ENCODE results near the gene RAB9A.

DNA sequence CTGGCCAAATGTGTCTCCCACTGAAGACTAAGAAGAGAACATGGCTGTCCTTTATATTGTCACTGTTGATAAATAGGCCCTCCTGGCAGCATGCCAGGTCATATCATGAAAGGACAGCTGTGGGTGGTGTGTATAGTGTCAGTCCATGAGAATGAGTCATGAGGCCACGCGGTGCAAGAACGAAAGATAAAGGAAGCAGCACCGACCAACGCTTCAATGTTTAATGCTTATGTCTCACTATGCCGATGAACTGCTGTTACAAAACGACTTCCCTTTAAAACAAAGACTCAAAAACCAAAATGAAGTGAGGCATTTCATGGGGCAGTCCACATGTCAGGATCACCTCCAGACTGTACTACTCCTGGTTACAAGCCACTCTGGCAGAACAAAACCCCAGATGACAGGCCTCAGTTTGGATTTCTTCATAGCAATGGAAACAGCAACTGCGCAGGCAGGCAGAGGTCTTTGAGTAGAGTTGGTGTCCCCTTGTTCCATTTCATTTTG lies 41.2 kb upstream of the RAB9A start:
- TF ChIP-seq, protein P1, sequence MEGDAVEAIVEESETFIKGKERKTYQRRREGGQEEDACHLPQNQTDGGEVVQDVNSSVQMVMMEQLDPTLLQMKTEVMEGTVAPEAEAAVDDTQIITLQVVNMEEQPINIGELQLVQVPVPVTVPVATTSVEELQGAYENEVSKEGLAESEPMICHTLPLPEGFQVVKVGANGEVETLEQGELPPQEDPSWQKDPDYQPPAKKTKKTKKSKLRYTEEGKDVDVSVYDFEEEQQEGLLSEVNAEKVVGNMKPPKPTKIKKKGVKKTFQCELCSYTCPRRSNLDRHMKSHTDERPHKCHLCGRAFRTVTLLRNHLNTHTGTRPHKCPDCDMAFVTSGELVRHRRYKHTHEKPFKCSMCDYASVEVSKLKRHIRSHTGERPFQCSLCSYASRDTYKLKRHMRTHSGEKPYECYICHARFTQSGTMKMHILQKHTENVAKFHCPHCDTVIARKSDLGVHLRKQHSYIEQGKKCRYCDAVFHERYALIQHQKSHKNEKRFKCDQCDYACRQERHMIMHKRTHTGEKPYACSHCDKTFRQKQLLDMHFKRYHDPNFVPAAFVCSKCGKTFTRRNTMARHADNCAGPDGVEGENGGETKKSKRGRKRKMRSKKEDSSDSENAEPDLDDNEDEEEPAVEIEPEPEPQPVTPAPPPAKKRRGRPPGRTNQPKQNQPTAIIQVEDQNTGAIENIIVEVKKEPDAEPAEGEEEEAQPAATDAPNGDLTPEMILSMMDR (conservative IDR thresholded peaks at IDR 0.05; ENCODE audit: low read length): no peak
- TF ChIP-seq EZH2phosphoT487 (IDR thresholded peaks at IDR 0.05; ENCODE audit: borderline replicate concordance, low read depth, low read length): no peak

Data from OCI-LY7 (cell line).